Suprapubic skin (tissue), 4 donors: ENCODE data around the gene FADD.

Source experiments
- EP300 ChIP-seq: sonication (generic); formaldehyde crosslinking; IDR thresholded peaks from one replicate; pipeline ENCODE4 v1.6.1; 2017; ENCODE audit warnings: antibody characterized with exemption
- POLR2A ChIP-seq, 2 donors: fragments of 450-650 bp; IDR thresholded peaks; one replicate each; pipeline ENCODE4 v1.6.1; 2017; ENCODE audit warnings: antibody characterized with exemption in 2 of 2, mild to moderate bottlenecking in 2 of 2, moderate library complexity in 2 of 2
- POLR2AphosphoS5 ChIP-seq, 3 donors: sonication (generic); formaldehyde crosslinking; IDR thresholded peaks; one replicate each; pipeline ENCODE4 v1.6.1; 2017; ENCODE audit warnings: antibody characterized with exemption in 3 of 3
- TF ChIP-seq, protein P1 (sequence below), 2 donors: fragments of 200-600 bp in 1 of 2; fragments of 450-650 bp in 1 of 2; sonication (generic) in 1 of 2; IDR thresholded peaks; one replicate each; pipeline ENCODE4 v1.5.1; 2016 to 2019; ENCODE audit warnings: antibody characterized with exemption in 2 of 2, mild to moderate bottlenecking in 1 of 2, moderate library complexity in 1 of 2

- TF ChIP-seq POLR2AphosphoS5 (IDR thresholded peaks at IDR 0.05) (no peak), EP300 (no peak), POLR2A (IDR thresholded peaks at IDR 0.05) (no peak)
- TF ChIP-seq, protein P1, sequence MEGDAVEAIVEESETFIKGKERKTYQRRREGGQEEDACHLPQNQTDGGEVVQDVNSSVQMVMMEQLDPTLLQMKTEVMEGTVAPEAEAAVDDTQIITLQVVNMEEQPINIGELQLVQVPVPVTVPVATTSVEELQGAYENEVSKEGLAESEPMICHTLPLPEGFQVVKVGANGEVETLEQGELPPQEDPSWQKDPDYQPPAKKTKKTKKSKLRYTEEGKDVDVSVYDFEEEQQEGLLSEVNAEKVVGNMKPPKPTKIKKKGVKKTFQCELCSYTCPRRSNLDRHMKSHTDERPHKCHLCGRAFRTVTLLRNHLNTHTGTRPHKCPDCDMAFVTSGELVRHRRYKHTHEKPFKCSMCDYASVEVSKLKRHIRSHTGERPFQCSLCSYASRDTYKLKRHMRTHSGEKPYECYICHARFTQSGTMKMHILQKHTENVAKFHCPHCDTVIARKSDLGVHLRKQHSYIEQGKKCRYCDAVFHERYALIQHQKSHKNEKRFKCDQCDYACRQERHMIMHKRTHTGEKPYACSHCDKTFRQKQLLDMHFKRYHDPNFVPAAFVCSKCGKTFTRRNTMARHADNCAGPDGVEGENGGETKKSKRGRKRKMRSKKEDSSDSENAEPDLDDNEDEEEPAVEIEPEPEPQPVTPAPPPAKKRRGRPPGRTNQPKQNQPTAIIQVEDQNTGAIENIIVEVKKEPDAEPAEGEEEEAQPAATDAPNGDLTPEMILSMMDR (IDR thresholded peaks at IDR 0.05) = no peak
Measured at GRCh38 chr11:70182266-70182665, 20.8 kb upstream of the FADD start.
